Activated CD4-positive, alpha-beta T cell treated with anti-CD3 and anti-CD28 coated beads for 36 hours (primary cell): ENCODE data around the gene MSANTD2. TPM values are rescaled to one million over a fixed set of nuclear protein-coding genes. Genes with fewer than 3 reads are reported as not detected.
A peak's percentile ranks its signal among the peaks of the same experiment; 100 is the strongest.
"Not testable (repeated sequence)": the region's sequence is repeated elsewhere in the genome, so short reads cannot be mapped to it uniquely, and the experiment has no call there.

Source experiments
- ATAC-seq: fragments of 200-7000 bp; cut with Tn5 transposase; one replicate; pipeline ENCODE4 v1.10.0; 2021; ENCODE audit warnings: mild to moderate bottlenecking, moderate library complexity
- CTCF ChIA-PET: fragments of 350-600 bp; sonication (Branson Sonifier 250); formaldehyde crosslinking; loops from one replicate; lab custom pipeline; 2021; ENCODE audit warnings: antibody characterized with exemption; lab: Charles Lee
- POLR2A ChIA-PET: fragments of 350-600 bp; sonication (Branson Sonifier 250); formaldehyde crosslinking; loops from one replicate; lab custom pipeline; 2021; ENCODE audit warnings: antibody characterized with exemption, inconsistent platforms; lab: Charles Lee
- DNase-seq: peaks from one replicate; pipeline ENCODE4 v3.0.0-alpha.2; 2020
- H3K27ac Mint-ChIP-seq: one replicate; pipeline ENCODE4 v1.8.0; 2021; ENCODE audit warnings: mixed read lengths
- H3K27me3 Mint-ChIP-seq: one replicate; pipeline ENCODE4 v1.8.0; 2021; ENCODE audit warnings: mixed read lengths
- H3K36me3 Mint-ChIP-seq: one replicate; pipeline ENCODE4 v1.8.0; 2021; ENCODE audit warnings: low read depth, mixed read lengths
- H3K4me1 Mint-ChIP-seq: one replicate; pipeline ENCODE4 v1.8.0; 2021; ENCODE audit warnings: mixed read lengths
- H3K4me3 Mint-ChIP-seq: one replicate; pipeline ENCODE4 v1.8.0; 2021; ENCODE audit warnings: mild to moderate bottlenecking, moderate library complexity, mixed read lengths
- H3K9me3 Mint-ChIP-seq: one replicate; pipeline ENCODE4 v1.8.0; 2021; ENCODE audit warnings: low read depth, mixed read lengths
- intact Hi-C, 2 experiments: fragments of 100-400 bp; cut with DNase I in 1 of 2; cut with micrococcal nuclease in 1 of 2; formaldehyde crosslinking; loops; one replicate each; pipeline versions ENCODE4 v1.14.2 to v1.15.1; 2022 to 2024; cut with DNase I, micrococcal nuclease
- total RNA-seq, 2 experiments: library from RNA; stranded (reverse); gene quantifications; one replicate each; pipeline ENCODE4 v1.2.3, GENCODE V29; 2021

MSANTD2 gene
- total RNA-seq, 2 experiments from 2014 or later, result 6.9 to 8.6 TPM

GRCh38 chr11:124776865-124777645 lies 23.2 kb downstream of the MSANTD2 start:
- intact Hi-C loops, result no loop called here
- Mint-ChIP-seq H3K27ac (no peak overlapping the region), H3K27me3 (no peaks in the 10 kb centered on the region), H3K9me3 (no peaks in the 10 kb centered on the region), H3K36me3 (peaks cover 8% of the 10 kb centered on the region), H3K4me1 (peaks cover 15% of the 10 kb centered on the region), H3K4me3 (no peak overlapping the region)
- no peak for DNase-seq
- CTCF ChIA-PET, result interaction anchor here (1.7 kb wide), 1 partner anchor 10 kb away, joined by 5 read pairs; no protein-coding TSS in a partner anchor
- POLR2A ChIA-PET, result no interaction called here
- no peak for ATAC-seq

GRCh38 chr11:124770959-124771358 lies 29.2 kb downstream of the MSANTD2 start:
- H3K9me3 Mint-ChIP-seq, POLR2A ChIA-PET, H3K4me1 Mint-ChIP-seq, H3K27me3 Mint-ChIP-seq, ATAC-seq, intact Hi-C loops, H3K27ac Mint-ChIP-seq, H3K4me3 Mint-ChIP-seq, DNase-seq: not testable (repeated sequence)
- CTCF ChIA-PET, result interaction anchor here (0.6 to 1.4 kb wide), 4 partner anchors 23 to 927 kb away, joined by 3 read pairs; no protein-coding TSS in a partner anchor
- peaks cover 17% of the 10 kb centered on the region for H3K36me3 Mint-ChIP-seq

DNA sequence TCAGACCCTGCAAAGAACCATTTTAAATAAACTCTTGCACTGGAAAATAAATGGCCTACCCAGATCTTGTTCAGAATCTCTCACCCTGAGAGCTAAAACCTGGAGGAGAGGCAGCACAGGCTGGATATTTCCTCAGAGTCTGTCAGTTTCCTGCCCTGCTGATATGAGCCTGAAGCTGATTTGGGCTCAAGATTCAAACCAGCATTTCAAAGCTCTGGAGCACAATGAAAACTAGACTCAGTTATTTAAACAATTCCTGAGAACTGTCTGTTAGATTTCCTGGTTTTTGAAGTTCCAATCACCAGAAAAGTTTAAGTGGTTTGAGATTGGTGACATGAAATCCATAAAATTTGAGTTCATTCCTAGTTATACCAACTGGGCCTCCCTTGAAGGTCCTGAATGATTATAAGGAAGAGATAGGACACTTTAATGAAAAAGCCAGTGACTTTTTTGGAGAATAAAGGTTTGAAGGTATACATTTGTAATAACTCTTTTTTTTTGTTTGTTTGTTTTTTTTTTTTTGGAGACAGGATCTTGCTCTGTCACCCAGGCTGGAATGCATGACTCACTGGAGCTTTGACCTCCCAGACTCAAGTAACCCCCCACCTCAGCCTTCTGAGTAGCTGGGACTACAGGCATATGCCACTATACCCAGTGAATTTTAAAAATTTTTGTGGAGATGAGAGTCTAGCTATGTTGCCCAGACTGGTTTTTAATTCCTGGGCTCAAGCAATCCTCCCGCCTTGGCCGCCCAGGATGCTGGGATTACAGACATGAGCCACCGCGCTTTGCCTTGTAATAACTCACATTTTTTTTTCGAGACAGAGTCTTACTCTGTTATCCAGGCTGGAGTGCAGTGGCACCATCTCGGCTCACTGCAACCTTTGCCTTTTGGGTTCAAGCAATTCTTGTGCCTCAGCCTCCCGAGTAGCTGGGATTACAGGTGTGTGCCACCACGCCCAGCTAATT lies 30.1 kb downstream of the MSANTD2 start:
- H3K4me3 Mint-ChIP-seq, result no peak overlapping the region
- intact Hi-C loops, result no loop called here
- POLR2A ChIA-PET, result interaction anchor here (0.6 kb wide), 1 partner anchor 52 kb away, joined by 5 read pairs; no protein-coding TSS in a partner anchor
- CTCF ChIA-PET, result interaction anchor here (0.5 to 2.2 kb wide), 7 partner anchors 9 to 578 kb away, joined by 3 to 8 read pairs (median 3); partner anchors contain the start of genes SIAE and SPA17
- H3K9me3 Mint-ChIP-seq, result no peaks in the 10 kb centered on the region
- ATAC-seq (no peak), DNase-seq (no peak)
- H3K27ac Mint-ChIP-seq, result no peak overlapping the region
- peaks cover 17% of the 10 kb centered on the region for H3K36me3 Mint-ChIP-seq
- H3K4me1 Mint-ChIP-seq, result no peaks in the 10 kb centered on the region
- H3K27me3 Mint-ChIP-seq, result no peaks in the 10 kb centered on the region

GRCh38 chr11:124768914-124769313 lies 31.3 kb downstream of the MSANTD2 start:
- ATAC-seq, result no peak
- no peaks in the 10 kb centered on the region for H3K4me1 Mint-ChIP-seq
- peaks cover 17% of the 10 kb centered on the region for H3K36me3 Mint-ChIP-seq

DNA sequence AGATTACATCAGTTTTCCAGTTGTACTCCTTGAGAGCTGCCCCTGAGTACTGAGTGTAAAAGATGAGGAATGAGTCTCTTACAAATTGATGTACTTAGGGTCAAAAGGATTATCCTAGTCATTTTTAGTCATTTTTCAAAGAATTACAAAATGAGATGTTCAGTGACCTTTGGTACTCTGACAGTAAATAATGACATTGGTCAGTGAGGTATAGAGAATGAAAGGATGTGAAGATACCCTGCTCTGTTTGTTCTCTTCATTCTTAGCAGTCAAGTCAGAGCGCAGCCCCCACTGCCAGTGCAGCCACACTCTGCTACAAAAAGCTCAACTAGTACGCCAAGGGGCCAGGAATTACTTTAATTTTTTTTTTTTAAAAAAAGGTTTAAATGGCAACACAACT lies 34.0 kb downstream of the MSANTD2 start:
- DNase-seq (no peak), ATAC-seq (no peak)
- H3K4me1 Mint-ChIP-seq, result peaks cover 11% of the 10 kb centered on the region
- intact Hi-C loops, result no loop called here
- H3K4me3 Mint-ChIP-seq, result no peak overlapping the region
- H3K27me3 Mint-ChIP-seq, result peaks cover 9% of the 10 kb centered on the region
- ChIA-PET POLR2A (interaction anchor here (0.6 kb wide), 1 partner anchor 14 kb away, joined by 3 read pairs; no protein-coding TSS in a partner anchor), CTCF (interaction anchor here (1.3 to 1.7 kb wide), 5 partner anchors 10 to 95 kb away, joined by 3 to 5 read pairs (median 3); no protein-coding TSS in a partner anchor)
- peaks cover 8% of the 10 kb centered on the region for H3K36me3 Mint-ChIP-seq
- H3K9me3 Mint-ChIP-seq, result no peaks in the 10 kb centered on the region
- H3K27ac Mint-ChIP-seq, result no peak overlapping the region

More at GRCh38 chr11:124768914-124769313, 31.3 kb downstream of the MSANTD2 start:
- POLR2A ChIA-PET, result interaction anchor here (1.0 kb wide), 1 partner anchor 32 kb away, joined by 3 read pairs; the partner anchor contains the start of gene MSANTD2
- CTCF ChIA-PET, result interaction anchor here (0.7 to 2.2 kb wide), 4 partner anchors 11 to 100 kb away, joined by 3 to 8 read pairs (median 4); no protein-coding TSS in a partner anchor
- Mint-ChIP-seq H3K27ac (no peak overlapping the region), H3K9me3 (no peaks in the 10 kb centered on the region), H3K4me3 (no peak overlapping the region), H3K27me3 (no peaks in the 10 kb centered on the region)
- DNase-seq, result no peak
- intact Hi-C loops, result no loop called here

GRCh38 chr11:124763156-124763947 lies 36.9 kb downstream of the MSANTD2 start:
- H3K4me1 Mint-ChIP-seq, result peaks cover 19% of the 10 kb centered on the region
- peaks cover 26% of the 10 kb centered on the region for H3K27me3 Mint-ChIP-seq
- intact Hi-C loops, result loop anchor here (1.0 to 2.0 kb wide), 10 partner anchors 17 to 349 kb away; partner anchors contain the start of genes SIAE (in 1 of the 2), SPA17 (in 1 of the 2) and TBRG1 (in 1 of the 2)
- peaks cover 3% of the 10 kb centered on the region for H3K36me3 Mint-ChIP-seq
- ChIA-PET POLR2A (interaction anchor here (1.0 kb wide), 1 partner anchor 90 kb away, joined by 3 read pairs; the partner anchor contains the start of genes SIAE and SPA17), CTCF (interaction anchor here (0.6 to 8.2 kb wide), 36 partner anchors 8 to 753 kb away, joined by 3 to 79 read pairs (median 4); partner anchors contain the start of genes NRGN, SIAE and SPA17)
- DNase-seq, result peak; percentile 92
- peak overlapping the region; percentile 67 for H3K27ac Mint-ChIP-seq
- H3K9me3 Mint-ChIP-seq, result no peaks in the 10 kb centered on the region
- peak overlapping the region; percentile 81 for H3K4me3 Mint-ChIP-seq
- peak; percentile 43 for ATAC-seq

DNA sequence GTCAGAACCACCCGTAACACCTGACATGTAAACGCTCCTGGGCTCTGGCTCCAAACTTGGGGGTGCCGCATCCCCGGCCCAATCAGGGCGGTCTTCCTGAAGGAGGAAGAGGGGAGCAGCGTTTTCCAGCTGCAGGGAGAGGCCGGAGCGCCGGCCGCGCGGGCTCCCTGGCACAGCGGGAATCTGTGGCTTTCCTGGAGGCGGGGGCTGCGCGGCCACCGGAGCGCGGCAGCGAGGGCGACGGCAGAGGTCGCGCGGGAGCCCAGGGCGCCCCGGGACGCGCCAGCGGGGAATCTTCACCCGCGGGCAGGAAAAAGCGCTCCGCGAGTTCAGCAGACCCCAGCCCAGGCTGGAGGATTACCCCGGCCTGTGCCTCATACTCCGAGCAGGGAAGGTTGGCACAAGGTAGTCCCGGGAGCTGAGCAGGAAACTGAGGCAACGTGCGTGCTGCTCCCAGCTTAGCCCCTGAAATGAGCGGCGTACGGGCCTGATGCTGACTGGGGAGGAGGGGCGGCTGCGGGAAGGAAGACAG lies 37.5 kb downstream of the MSANTD2 start:
- peaks cover 21% of the 10 kb centered on the region for H3K4me1 Mint-ChIP-seq
- peaks cover 31% of the 10 kb centered on the region for H3K27me3 Mint-ChIP-seq
- H3K4me3 Mint-ChIP-seq, result peak overlapping the region; percentile 81
- CTCF ChIA-PET, result interaction anchor here (0.6 to 8.2 kb wide), 23 partner anchors 8 to 754 kb away, joined by 3 to 79 read pairs (median 5); partner anchors contain the start of genes NRGN, SIAE and SPA17
- intact Hi-C loops, result loop anchor here (1.0 to 2.0 kb wide), 13 partner anchors 16 to 348 kb away; partner anchors contain the start of genes NRGN (in 1 of the 2), SIAE (in 1 of the 2), SPA17 (in 1 of the 2) and TBRG1 (in 1 of the 2)
- peaks cover 2% of the 10 kb centered on the region for H3K36me3 Mint-ChIP-seq
- ATAC-seq, result peak; percentile 21
- no peak for DNase-seq
- H3K9me3 Mint-ChIP-seq, result no peaks in the 10 kb centered on the region
- no peak overlapping the region for H3K27ac Mint-ChIP-seq
- POLR2A ChIA-PET, result interaction anchor here (1.0 kb wide), 1 partner anchor 90 kb away, joined by 3 read pairs; the partner anchor contains the start of genes SIAE and SPA17

DNA sequence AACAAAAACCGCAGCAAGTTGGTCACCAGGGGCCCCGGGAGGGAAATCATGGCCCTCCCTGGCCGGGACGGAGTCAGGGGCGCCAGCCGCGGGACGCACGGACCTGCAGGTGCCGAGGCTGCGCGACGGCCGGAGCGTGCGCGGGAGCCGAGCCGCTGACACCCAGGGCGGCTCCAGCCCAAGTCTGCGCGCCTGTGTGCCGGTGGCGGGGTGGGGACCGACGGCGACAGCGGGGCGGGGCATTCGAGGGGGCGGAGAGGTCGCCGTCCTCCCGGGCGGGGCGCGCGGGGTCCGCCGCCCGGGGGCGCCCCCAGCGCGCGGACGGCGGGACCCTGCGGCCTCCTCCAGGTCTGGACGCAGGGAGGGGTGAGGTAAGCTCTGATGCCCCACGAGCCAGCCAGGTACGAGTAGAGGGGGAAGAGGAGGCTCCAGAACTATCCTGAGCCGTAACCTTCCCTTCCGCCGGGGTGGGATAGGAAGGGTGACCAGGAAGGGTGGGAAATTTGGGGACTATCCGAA lies 38.0 kb downstream of the MSANTD2 start, which contains the start of gene ESAM:
Gene ESAM, minus strand, starts transcription at position 186 of the 519 bp plus-strand sequence. Its CDS starts 136 bp downstream, at position 50.
- intact Hi-C loops, result loop anchor here (1.0 to 2.0 kb wide), 7 partner anchors 15 to 347 kb away; partner anchors contain the start of genes NRGN (in 1 of the 2) and TBRG1 (in 1 of the 2)
- peak within 1 kb of the TSS; percentile 81 for H3K4me3 Mint-ChIP-seq
- H3K4me1 Mint-ChIP-seq, result peaks cover 21% of the 10 kb centered on the region
- peak; percentile 81 for DNase-seq
- ChIA-PET CTCF (interaction anchor here (0.6 to 8.2 kb wide), 21 partner anchors 8 to 754 kb away, joined by 3 to 79 read pairs (median 8); partner anchors contain the start of genes SIAE and SPA17), POLR2A (interaction anchor here (1.0 kb wide), 1 partner anchor 89 kb away, joined by 3 read pairs; the partner anchor contains the start of genes SIAE and SPA17)
- H3K9me3 Mint-ChIP-seq, result no peaks in the 10 kb centered on the region
- peaks cover 2% of the 10 kb centered on the region for H3K36me3 Mint-ChIP-seq
- H3K27ac Mint-ChIP-seq, result peak within 1 kb of the TSS; percentile 67
- ATAC-seq, result peak; percentile 67
- H3K27me3 Mint-ChIP-seq, result peaks cover 36% of the 10 kb centered on the region
